GM19372 (cell line): ENCODE measurements around the gene LRRC26.
"Not testable (repeated sequence)": the region's sequence is repeated elsewhere in the genome, so short reads cannot be mapped to it uniquely, and the experiment has no call there.

ENCODE experiments used
- ATAC-seq: cut with Tn5 transposase; IDR thresholded peaks from one replicate; pipeline ENCODE4 v1.9.1; 2021; ENCODE audit warnings: mild to moderate bottlenecking, low read depth, moderate library complexity; ENCODE audit not compliant: unreplicated experiment

The LRRC26 gene

GRCh38 chr9:137139468-137140150, 30.2 kb downstream of the LRRC26 start:
- no peak for ATAC-seq

- no peak for ATAC-seq
Measured at GRCh38 chr9:137138722-137139467, 31.0 kb downstream of the LRRC26 start, which contains the start of gene GRIN1. Gene GRIN1, plus strand, starts transcription at chr9:137139154. Its CDS starts 333 bp downstream, at chr9:137139487.

GRCh38 chr9:137138058-137138721, 31.7 kb downstream of the LRRC26 start:
- no peak for ATAC-seq

GRCh38 chr9:137136881-137137607, 32.8 kb downstream of the LRRC26 start:
- no peak for ATAC-seq

- ATAC-seq = no peak
Measured at GRCh38 chr9:137136261-137136880, 33.5 kb downstream of the LRRC26 start.

- not testable (repeated sequence) for ATAC-seq
Measured at GRCh38 chr9:137135154-137135553, 34.7 kb downstream of the LRRC26 start.

- no peak for ATAC-seq
Measured at GRCh38 chr9:137134191-137134590, 35.7 kb downstream of the LRRC26 start.

- ATAC-seq = peak; percentile 17
Measured at GRCh38 chr9:137130176-137130755, 39.6 kb downstream of the LRRC26 start.

- ATAC-seq = peak; percentile 73
Measured at GRCh38 chr9:137129456-137130175, 40.2 kb downstream of the LRRC26 start.

GRCh38 chr9:137128862-137129455, 40.9 kb downstream of the LRRC26 start:
- no peak for ATAC-seq

GRCh38 chr9:137128158-137128861, 41.5 kb downstream of the LRRC26 start:
- ATAC-seq = no peak

GRCh38 chr9:137127301-137128157, 42.3 kb downstream of the LRRC26 start:
- no peak for ATAC-seq

- ATAC-seq = no peak
Measured at GRCh38 chr9:137126786-137127185, 43.1 kb downstream of the LRRC26 start.

GRCh38 chr9:137123952-137124462, 45.8 kb downstream of the LRRC26 start:
- not testable (repeated sequence) for ATAC-seq

- ATAC-seq = no peak
Measured at GRCh38 chr9:137123468-137123837, 46.4 kb downstream of the LRRC26 start.

- ATAC-seq = not testable (repeated sequence)
Measured at GRCh38 chr9:137122796-137123467, 46.9 kb downstream of the LRRC26 start.
